GM12801 (cell line): ENCODE results near the gene ETV2.

ENCODE experiments used
- TF ChIP-seq, protein P1 (sequence below): IDR thresholded peaks from one replicate; pipeline ENCODE4 v1.5.1; 2011; ENCODE audit warnings: control low read depth; ENCODE audit not compliant: insufficient read length; ENCODE audit errors: extremely low read depth

The ETV2 gene

DNA sequence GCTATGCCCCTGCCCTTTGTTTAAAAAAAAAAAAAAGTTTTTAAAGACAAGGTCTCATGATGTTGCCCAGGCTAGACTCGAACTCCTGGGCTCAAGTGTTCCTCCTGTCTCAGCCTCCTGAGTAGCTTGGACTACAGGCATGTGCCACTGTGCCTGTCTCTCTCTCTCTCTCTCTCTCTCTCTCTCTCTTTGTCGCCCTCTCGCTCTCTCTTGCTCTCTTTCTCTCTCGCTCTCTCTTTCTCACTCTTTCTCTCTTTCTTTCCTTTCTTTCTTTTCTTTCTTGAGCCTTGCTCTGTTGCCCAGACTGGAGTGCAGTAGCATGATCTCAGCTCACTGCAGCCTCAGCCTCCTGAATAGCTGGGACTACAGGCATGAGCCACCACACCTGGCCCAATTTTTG is 14.1 kb downstream of the ETV2 start:
- TF ChIP-seq, protein P1, sequence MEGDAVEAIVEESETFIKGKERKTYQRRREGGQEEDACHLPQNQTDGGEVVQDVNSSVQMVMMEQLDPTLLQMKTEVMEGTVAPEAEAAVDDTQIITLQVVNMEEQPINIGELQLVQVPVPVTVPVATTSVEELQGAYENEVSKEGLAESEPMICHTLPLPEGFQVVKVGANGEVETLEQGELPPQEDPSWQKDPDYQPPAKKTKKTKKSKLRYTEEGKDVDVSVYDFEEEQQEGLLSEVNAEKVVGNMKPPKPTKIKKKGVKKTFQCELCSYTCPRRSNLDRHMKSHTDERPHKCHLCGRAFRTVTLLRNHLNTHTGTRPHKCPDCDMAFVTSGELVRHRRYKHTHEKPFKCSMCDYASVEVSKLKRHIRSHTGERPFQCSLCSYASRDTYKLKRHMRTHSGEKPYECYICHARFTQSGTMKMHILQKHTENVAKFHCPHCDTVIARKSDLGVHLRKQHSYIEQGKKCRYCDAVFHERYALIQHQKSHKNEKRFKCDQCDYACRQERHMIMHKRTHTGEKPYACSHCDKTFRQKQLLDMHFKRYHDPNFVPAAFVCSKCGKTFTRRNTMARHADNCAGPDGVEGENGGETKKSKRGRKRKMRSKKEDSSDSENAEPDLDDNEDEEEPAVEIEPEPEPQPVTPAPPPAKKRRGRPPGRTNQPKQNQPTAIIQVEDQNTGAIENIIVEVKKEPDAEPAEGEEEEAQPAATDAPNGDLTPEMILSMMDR = no peak

DNA sequence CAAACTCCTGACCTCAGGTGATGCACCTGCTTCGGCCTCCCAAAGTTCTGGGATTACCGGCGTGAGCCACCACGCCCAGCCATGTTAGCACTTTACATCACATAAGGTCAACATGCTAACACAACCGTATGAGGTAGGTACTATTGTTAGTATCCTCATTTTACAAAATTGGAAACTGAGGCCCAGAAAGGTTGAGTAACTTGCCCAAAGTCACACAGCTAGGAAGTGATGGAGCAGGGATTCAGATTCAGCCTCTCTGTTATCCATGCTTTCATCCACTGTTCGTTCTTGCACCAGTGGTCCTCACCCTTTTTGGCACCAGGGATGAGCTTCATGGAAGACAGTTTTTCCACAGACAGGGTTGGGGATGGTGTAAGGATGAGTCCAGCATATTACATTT is 15.2 kb downstream of the ETV2 start:
- TF ChIP-seq, protein P1 = no peak

DNA sequence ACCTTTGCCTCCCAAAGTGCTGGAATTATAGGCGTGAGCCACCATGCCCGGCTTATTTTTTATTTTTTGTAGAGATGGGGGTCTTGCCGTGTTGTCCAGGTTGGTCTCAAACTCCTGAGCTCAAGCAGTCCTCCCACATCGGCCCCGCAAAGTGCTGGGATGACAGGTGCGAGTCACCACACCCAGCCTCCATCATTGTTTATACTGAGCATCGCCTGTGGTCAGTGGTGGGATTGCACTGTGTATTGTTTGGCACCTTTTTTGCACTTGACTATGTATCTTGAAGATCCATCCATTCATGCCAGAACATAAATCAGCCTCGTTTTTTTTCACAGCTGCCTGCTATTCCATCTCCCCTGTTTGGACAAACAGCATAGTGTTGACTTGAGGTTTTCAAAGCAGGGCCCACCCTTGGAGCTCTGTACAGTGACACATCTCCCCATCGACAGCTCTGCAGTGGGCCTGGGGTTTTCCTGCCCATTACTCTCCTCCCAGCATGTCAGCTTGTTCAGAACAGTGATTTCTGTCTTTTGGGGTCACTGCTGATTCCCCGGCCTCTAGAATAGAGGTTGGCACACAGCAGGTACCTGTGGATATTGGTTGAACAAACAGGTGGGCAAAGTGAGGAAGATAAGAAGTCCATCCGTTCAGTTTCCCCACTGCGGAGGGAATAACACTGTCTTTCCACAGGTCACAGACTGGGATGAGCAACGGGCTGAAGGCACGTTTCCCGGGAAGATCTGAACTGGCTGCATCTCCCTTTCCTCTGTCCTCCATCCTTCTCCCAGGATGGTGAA is 16.6 kb downstream of the ETV2 start:
- TF ChIP-seq, protein P1 = no peak

DNA sequence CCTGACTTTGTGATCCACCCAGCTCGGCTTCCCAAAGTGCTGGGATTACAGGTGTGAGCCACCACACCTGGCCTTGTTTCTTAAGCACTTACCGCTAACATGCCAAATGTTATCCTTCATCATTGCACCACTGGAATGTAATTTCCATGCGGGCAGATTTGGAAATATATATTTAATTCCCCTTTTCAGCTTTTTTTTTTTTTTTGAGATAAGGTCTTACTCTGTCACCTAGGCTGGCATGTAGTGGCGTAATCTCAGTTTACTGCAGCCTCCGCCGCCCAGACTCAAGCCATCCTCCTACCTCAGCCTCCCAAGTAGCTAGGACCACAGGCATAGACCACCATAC is 20.4 kb downstream of the ETV2 start:
- TF ChIP-seq, protein P1 = no peak

DNA sequence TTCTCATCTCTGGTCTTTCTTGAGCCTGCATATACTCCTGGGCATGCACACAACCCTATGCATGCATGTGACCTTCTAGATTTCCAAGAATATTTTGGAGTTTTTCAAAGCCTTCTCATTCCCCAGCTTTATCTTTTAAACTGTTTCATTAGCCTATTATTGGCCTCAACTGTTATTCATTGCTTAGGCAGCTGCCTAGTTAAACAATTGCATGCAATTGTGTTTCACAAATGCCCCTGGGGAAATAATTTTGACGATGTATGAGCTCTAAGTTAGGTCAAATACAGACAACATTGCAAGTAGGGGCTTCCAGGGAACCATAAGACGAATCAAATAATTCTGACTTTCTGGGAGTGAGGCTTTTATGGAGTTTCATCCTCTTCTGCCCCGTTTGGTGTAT is 22.4 kb downstream of the ETV2 start:
- TF ChIP-seq, protein P1 = no peak

DNA sequence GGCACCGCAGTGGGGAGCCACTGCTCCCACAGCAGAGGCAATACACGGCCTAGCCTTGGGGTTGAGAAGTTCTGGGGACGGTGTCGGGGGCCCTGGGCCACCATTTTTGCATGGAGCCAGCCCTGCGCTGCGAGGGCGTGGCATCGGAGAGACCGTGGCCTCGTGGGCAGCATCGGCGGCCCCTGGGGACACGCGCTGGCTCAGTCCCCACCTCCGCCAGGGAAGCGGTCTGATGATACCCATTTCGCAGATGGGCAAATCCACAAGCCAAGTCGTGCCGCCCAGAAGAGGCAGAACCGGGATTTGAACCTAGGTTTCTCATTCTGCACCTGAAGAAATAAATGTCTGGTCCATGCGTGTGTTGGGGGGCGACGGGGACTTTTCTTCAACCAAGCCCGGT is 23.6 kb downstream of the ETV2 start:
- TF ChIP-seq, protein P1 = no peak

DNA sequence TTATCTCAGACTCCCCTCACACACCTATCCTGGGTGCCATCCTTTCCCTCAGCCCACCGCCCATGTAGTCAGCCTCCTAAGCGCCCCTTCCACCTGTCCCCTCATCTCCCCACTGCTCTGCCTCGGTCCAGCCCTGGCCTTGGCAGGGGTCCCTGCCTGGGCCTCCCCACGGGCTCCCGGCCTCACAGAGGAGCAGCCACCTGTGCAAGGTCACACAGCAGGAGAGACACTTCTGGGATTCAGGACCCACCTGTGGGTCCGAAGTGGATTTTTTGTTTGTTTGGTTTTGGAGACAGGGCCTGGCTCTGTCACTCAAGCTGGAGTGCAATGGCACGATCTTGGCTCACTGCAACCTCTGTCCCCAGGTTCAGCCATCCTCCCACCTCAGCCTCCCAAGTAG is 24.1 kb downstream of the ETV2 start:
- TF ChIP-seq, protein P1 = no peak
